H9 (cell line): ENCODE data around the gene HMGCS2. TPM values are rescaled to one million over a fixed set of nuclear protein-coding genes. Genes with fewer than 3 reads are reported as not detected.

Experiments
- DNase-seq: peaks from one replicate; pipeline ENCODE4 v3.0.0-alpha.2; 2017
- H2AFZ ChIP-seq: one replicate; pipeline ENCODE4 v1.6.1; 2013; ENCODE audit warnings: mild to moderate bottlenecking, low read length, control low read depth, moderate library complexity
- H2AK5ac ChIP-seq: 2 replicates; pipeline ENCODE4 v1.6.1; 2013; ENCODE audit warnings: low read length, control low read depth, mixed read lengths; ENCODE audit not compliant: insufficient read length
- H2BK120ac ChIP-seq: one replicate; pipeline ENCODE4 v1.6.1; 2013; ENCODE audit warnings: low read depth, mild to moderate bottlenecking, low read length, control low read depth, inconsistent platforms; ENCODE audit not compliant: poor library complexity, severe bottlenecking
- H2BK12ac ChIP-seq: 2 replicates; pipeline ENCODE4 v1.6.1; 2013; ENCODE audit warnings: low read length, control low read depth, mixed read lengths, low read depth; ENCODE audit not compliant: insufficient read length
- H2BK15ac ChIP-seq: 2 replicates; pipeline ENCODE4 v1.6.1; 2013; ENCODE audit warnings: low read depth, low read length, control low read depth
- H2BK20ac ChIP-seq: one replicate; pipeline ENCODE4 v1.6.1; 2013; ENCODE audit warnings: low read depth, mild to moderate bottlenecking, low read length, control low read depth, inconsistent platforms; ENCODE audit not compliant: poor library complexity, severe bottlenecking
- H2BK5ac ChIP-seq: 2 replicates; pipeline ENCODE4 v1.6.1; 2013; ENCODE audit warnings: low read length, control low read depth, mixed read lengths; ENCODE audit not compliant: insufficient read length
- H3K14ac ChIP-seq: 2 replicates; pipeline ENCODE4 v1.6.1; 2013; ENCODE audit warnings: low read length, control low read depth; ENCODE audit not compliant: insufficient read depth
- H3K18ac ChIP-seq: 2 replicates; pipeline ENCODE4 v1.6.1; 2013; ENCODE audit warnings: low read depth, mild to moderate bottlenecking, mixed read lengths, low read length, control low read depth; ENCODE audit not compliant: insufficient read length
- H3K23ac ChIP-seq: 2 replicates; pipeline ENCODE4 v1.6.1; 2013; ENCODE audit warnings: low read length, control low read depth, mixed read lengths, low read depth; ENCODE audit not compliant: insufficient read length
- H3K23me2 ChIP-seq: 2 replicates; pipeline ENCODE4 v1.6.1; 2013; ENCODE audit warnings: low read depth, mild to moderate bottlenecking, mixed read lengths, low read length, control low read depth; ENCODE audit not compliant: insufficient read length, poor library complexity, severe bottlenecking
- H3K27ac ChIP-seq: 2 replicates; pipeline ENCODE4 v1.5.1; 2013; ENCODE audit warnings: low read length, control low read depth, mixed read lengths, low read depth; ENCODE audit not compliant: insufficient read length
- H3K27me3 ChIP-seq: 2 replicates; pipeline ENCODE4 v1.6.1; 2013; ENCODE audit warnings: low read length, control low read depth, inconsistent platforms; ENCODE audit not compliant: insufficient read depth
- H3K4ac ChIP-seq: 2 replicates; pipeline ENCODE4 v1.6.1; 2013; ENCODE audit warnings: low read depth, mild to moderate bottlenecking, control low read depth, inconsistent platforms, low read length, moderate library complexity
- H3K4me1 ChIP-seq: 2 replicates; pipeline ENCODE4 v1.6.1; 2013; ENCODE audit warnings: low read length, control low read depth, inconsistent platforms; ENCODE audit not compliant: insufficient read depth
- H3K4me2 ChIP-seq: 2 replicates; pipeline ENCODE4 v1.6.1; 2013; ENCODE audit warnings: low read length, control low read depth, mixed read lengths; ENCODE audit not compliant: insufficient read length, insufficient read depth
- H3K56ac ChIP-seq: 2 replicates; pipeline ENCODE4 v1.6.1; 2013; ENCODE audit warnings: low read depth, mild to moderate bottlenecking, mixed read lengths, low read length, control low read depth; ENCODE audit not compliant: insufficient read length
- H3K79me1 ChIP-seq: 2 replicates; pipeline ENCODE4 v1.6.1; 2013; ENCODE audit warnings: low read depth, mild to moderate bottlenecking, moderate library complexity, low read length, control low read depth, inconsistent platforms; ENCODE audit not compliant: insufficient read depth, poor library complexity, severe bottlenecking
- H3K79me2 ChIP-seq: 2 replicates; pipeline ENCODE4 v1.6.1; 2013; ENCODE audit warnings: low read length, control low read depth, inconsistent platforms; ENCODE audit not compliant: insufficient read depth
- H3K9ac ChIP-seq: 2 replicates; pipeline ENCODE4 v1.6.1; 2013; ENCODE audit warnings: low read length, control low read depth, mixed read lengths; ENCODE audit not compliant: insufficient read length; ENCODE audit errors: extremely low read depth
- H3K9me3 ChIP-seq: one replicate; pipeline ENCODE4 v1.6.1; 2013; ENCODE audit warnings: low read depth, low read length, inconsistent platforms; ENCODE audit not compliant: control insufficient read depth
- H3T11ph ChIP-seq: one replicate; pipeline ENCODE4 v1.6.1; 2013; ENCODE audit warnings: mild to moderate bottlenecking, low read length, control low read depth, inconsistent platforms
- H4K20me1 ChIP-seq: one replicate; pipeline ENCODE4 v1.6.1; 2013; ENCODE audit not compliant: control insufficient read depth, insufficient read length, insufficient read depth
- H4K5ac ChIP-seq: 2 replicates; pipeline ENCODE4 v1.6.1; 2013; ENCODE audit warnings: low read depth, mild to moderate bottlenecking, mixed read lengths, low read length, control low read depth; ENCODE audit not compliant: insufficient read length
- H4K8ac ChIP-seq: replicated peaks from 2 replicates; pipeline ENCODE4 v1.6.1; 2013; ENCODE audit warnings: low read length, control low read depth, mixed read lengths, low read depth; ENCODE audit not compliant: insufficient read length
- H4K91ac ChIP-seq: 2 replicates; pipeline ENCODE4 v1.6.1; 2013; ENCODE audit warnings: low read depth, mild to moderate bottlenecking, moderate library complexity, mixed read lengths, low read length, control low read depth; ENCODE audit not compliant: insufficient read length
- H3K27ac Mint-ChIP-seq, 3 experiments: 2 replicates in 2 of 3; 3 replicates in 1 of 3; pipeline ENCODE4 v1.8.0; 2020 to 2021; ENCODE audit warnings: mixed read lengths in 3 of 3, mild to moderate bottlenecking in 1 of 3, moderate library complexity in 1 of 3
- H3K27me3 Mint-ChIP-seq: 2 replicates; pipeline ENCODE4 v1.8.0; 2021; ENCODE audit warnings: low read depth, mild to moderate bottlenecking, moderate library complexity, mixed read lengths
- H3K36me3 Mint-ChIP-seq, 3 experiments: 2 replicates in 2 of 3; 3 replicates in 1 of 3; pipeline ENCODE4 v1.8.0; 2020 to 2021; ENCODE audit warnings: low read depth in 3 of 3, mixed read lengths in 3 of 3; ENCODE audit not compliant: insufficient read depth in 1 of 3
- H3K4me1 Mint-ChIP-seq, 2 experiments: 2 replicates each; pipeline ENCODE4 v1.8.0; 2020; ENCODE audit warnings: mixed read lengths in 2 of 2
- H3K4me3 Mint-ChIP-seq, 2 experiments: 2 replicates in 1 of 2; 3 replicates in 1 of 2; pipeline ENCODE4 v1.8.0; 2020 to 2021; ENCODE audit warnings: mild to moderate bottlenecking in 2 of 2, mixed read lengths in 2 of 2, moderate library complexity in 1 of 2
- H3K9me3 Mint-ChIP-seq, 2 experiments: 2 replicates in 1 of 2; 3 replicates in 1 of 2; pipeline ENCODE4 v1.8.0; 2020; ENCODE audit warnings: mild to moderate bottlenecking in 2 of 2, mixed read lengths in 2 of 2, moderate library complexity in 1 of 2
- WGBS: extraction: QIAGEN DNeasy Blood & Tissue Kit; methylation state at CpG from one replicate; pipeline ENCODE4 v1.1.7; 2013; ENCODE audit warnings: missing lambda C conversion rate, low lambda C conversion rate, mixed read lengths; ENCODE audit not compliant: insufficient read length; ENCODE audit errors: extremely low coverage; 5-methylcytosine and 5-hydroxymethylcytosine counted together
- total RNA-seq: library from RNA; stranded (reverse); gene quantifications from 2 replicates; pipeline ENCODE4 v1.2.1, GENCODE V29; 2021
- TF ChIP-seq, protein P1 (sequence below): fragments of 200-600 bp; sonication (generic); conservative IDR thresholded peaks from 3 replicates; pipeline ENCODE4 v1.8.0; 2021; ENCODE audit warnings: antibody characterized with exemption, mild to moderate bottlenecking

Gene HMGCS2
- total RNA-seq, 1 experiment from 2014 or later = not detected

DNA sequence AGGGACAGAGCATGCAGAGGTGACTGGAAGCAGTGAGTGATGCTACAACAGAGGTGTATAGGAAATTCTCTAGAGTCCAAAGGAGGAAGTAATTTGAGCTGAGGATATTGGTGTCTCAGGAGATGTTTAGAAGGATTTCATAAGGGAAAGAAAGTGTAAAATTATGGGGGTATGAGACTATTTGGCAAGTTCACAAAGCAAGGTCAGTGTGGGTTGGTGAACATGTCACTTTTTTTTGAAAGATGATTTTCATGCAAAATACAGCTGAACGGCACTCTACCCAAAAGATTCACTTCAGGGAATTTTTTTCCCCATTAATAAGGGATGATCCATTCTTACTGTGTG, 24.1 kb downstream of the HMGCS2 start:
- peaks cover 22 to 33% of the 10 kb centered on the region in 2 experiments for H3K4me1 Mint-ChIP-seq
- H4K8ac ChIP-seq = no peak overlapping the region
- no peak overlapping the region for H4K91ac ChIP-seq
- H3K27ac ChIP-seq = no peak overlapping the region
- H2BK5ac ChIP-seq = no peak overlapping the region
- no peaks in the 10 kb centered on the region for H3K9me3 ChIP-seq
- H3K27me3 Mint-ChIP-seq = peaks cover under 1% of the 10 kb centered on the region
- no peak overlapping the region for H2BK120ac ChIP-seq
- H3K4ac ChIP-seq = no peak overlapping the region
- DNase-seq = no peak
- peaks cover 4% of the 10 kb centered on the region; the same call in 1 of the 2 replicates for H3K4me1 ChIP-seq
- no peaks in the 10 kb centered on the region for H3K79me2 ChIP-seq
- H3K18ac ChIP-seq = no peak overlapping the region
- H3K23me2 ChIP-seq = no peaks in the 10 kb centered on the region
- no peak overlapping the region for H3K4me2 ChIP-seq
- H2BK20ac ChIP-seq = no peak overlapping the region
- H4K20me1 ChIP-seq = no peaks in the 10 kb centered on the region
- H3T11ph ChIP-seq = no peak overlapping the region
- H3K23ac ChIP-seq = no peak overlapping the region
- H3K9me3 Mint-ChIP-seq = no peaks in the 10 kb centered on the region; a peak in 1 of 5 replicates
- H3K9ac ChIP-seq = no peak overlapping the region
- peak overlapping the region in 1 of 3 experiments; percentile 5; a peak in 1 of 7 replicates for H3K27ac Mint-ChIP-seq
- H3K79me1 ChIP-seq = no peaks in the 10 kb centered on the region
- WGBS = no CpG with 5 or more reads among the region's 1 CpG
- H3K56ac ChIP-seq = no peak overlapping the region
- no peak overlapping the region for H3K14ac ChIP-seq
- no peak overlapping the region for H2AK5ac ChIP-seq
- no peak overlapping the region for H2BK15ac ChIP-seq
- no peaks in the 10 kb centered on the region; the same call in 1 of the 2 replicates for H3K27me3 ChIP-seq
- peaks cover 30 to 48% (median 41%) of the 10 kb centered on the region in 3 experiments; a peak in 6 of 7 replicates for H3K36me3 Mint-ChIP-seq
- H4K5ac ChIP-seq = no peak overlapping the region
- H2AFZ ChIP-seq = no peak overlapping the region
- no peak overlapping the region for H2BK12ac ChIP-seq
- TF ChIP-seq, protein P1, sequence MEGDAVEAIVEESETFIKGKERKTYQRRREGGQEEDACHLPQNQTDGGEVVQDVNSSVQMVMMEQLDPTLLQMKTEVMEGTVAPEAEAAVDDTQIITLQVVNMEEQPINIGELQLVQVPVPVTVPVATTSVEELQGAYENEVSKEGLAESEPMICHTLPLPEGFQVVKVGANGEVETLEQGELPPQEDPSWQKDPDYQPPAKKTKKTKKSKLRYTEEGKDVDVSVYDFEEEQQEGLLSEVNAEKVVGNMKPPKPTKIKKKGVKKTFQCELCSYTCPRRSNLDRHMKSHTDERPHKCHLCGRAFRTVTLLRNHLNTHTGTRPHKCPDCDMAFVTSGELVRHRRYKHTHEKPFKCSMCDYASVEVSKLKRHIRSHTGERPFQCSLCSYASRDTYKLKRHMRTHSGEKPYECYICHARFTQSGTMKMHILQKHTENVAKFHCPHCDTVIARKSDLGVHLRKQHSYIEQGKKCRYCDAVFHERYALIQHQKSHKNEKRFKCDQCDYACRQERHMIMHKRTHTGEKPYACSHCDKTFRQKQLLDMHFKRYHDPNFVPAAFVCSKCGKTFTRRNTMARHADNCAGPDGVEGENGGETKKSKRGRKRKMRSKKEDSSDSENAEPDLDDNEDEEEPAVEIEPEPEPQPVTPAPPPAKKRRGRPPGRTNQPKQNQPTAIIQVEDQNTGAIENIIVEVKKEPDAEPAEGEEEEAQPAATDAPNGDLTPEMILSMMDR = no peak
- no peak overlapping the region for H3K4me3 Mint-ChIP-seq
